GM12865 (cell line): ENCODE data around the gene FOXP1.

Experiments
- DNase-seq: peaks from one replicate; pipeline ENCODE4 v3.0.0; 2010; ENCODE audit warnings: low read depth
- H3K4me3 ChIP-seq: 2 replicates; pipeline ENCODE4 v1.5.1; 2011; ENCODE audit warnings: mild to moderate bottlenecking, low read depth, low read length, control low read depth
- TF ChIP-seq, protein P1 (sequence below): IDR thresholded peaks from 2 replicates; pipeline ENCODE4 v1.5.1; 2011; ENCODE audit warnings: low read length, control low read depth, low read depth, inconsistent platforms; ENCODE audit not compliant: insufficient read depth; ENCODE audit errors: missing control alignments

The FOXP1 gene

DNA sequence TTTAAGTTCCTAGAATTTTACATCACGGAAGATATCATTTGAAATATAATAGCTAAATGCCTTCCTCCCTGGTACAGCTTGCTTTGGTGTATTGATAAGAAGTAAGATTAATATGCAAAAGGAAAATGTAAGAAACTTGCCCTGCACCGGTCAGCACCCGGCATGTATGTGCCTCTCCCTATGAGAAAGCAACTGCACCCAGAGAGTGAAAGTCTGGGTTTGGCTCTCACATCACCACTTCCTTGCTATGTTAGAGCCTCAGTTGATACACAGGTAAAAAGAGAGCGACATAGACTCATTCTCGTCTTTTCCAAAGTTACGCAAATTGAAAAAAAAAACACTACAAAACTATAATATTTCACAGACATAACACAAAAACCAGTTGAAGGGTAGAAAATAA, 96.7 kb downstream of the FOXP1 start:
- TF ChIP-seq, protein P1, sequence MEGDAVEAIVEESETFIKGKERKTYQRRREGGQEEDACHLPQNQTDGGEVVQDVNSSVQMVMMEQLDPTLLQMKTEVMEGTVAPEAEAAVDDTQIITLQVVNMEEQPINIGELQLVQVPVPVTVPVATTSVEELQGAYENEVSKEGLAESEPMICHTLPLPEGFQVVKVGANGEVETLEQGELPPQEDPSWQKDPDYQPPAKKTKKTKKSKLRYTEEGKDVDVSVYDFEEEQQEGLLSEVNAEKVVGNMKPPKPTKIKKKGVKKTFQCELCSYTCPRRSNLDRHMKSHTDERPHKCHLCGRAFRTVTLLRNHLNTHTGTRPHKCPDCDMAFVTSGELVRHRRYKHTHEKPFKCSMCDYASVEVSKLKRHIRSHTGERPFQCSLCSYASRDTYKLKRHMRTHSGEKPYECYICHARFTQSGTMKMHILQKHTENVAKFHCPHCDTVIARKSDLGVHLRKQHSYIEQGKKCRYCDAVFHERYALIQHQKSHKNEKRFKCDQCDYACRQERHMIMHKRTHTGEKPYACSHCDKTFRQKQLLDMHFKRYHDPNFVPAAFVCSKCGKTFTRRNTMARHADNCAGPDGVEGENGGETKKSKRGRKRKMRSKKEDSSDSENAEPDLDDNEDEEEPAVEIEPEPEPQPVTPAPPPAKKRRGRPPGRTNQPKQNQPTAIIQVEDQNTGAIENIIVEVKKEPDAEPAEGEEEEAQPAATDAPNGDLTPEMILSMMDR = no peak
- H3K4me3 ChIP-seq = no peak overlapping the region
- DNase-seq = no peak

DNA sequence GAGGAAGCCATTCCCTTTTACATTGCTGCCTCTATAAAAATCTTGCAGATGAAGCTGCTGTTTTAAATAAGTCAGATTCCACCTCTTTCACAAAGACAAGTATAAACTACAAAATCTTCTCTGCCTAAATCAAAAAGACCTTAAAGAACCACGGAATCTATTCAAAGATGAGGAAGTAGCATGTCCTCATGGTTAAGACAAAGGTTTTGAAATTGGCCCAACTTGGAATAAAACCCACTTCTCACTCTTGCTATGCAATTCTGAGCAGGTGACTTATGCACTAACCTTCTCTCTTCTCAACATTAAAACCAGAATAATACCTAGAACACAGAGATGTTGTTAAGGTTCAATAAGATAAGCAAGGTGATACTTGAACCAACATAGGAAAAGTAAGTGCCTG, 97.6 kb downstream of the FOXP1 start:
- H3K4me3 ChIP-seq = no peak overlapping the region
- DNase-seq = no peak
- TF ChIP-seq, protein P1 = no peak

DNA sequence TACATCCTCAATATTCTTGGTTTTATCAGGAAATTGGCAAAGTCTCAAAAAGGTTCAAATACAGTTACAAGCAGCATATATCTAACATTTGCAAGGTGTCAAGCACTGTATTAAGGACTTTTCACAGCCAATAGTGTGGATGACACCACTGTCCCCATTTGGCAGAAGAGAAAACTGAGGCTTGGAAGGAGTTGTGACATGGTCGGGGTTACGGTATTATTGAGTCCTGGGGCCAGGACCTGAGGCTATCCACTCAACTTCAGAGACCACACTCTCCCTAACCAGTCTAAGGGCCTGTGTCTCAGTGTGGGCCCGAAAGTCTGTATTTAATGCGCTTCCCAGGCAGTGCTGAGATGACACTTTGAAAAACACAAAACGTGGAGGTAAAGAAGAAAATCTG, 99.1 kb downstream of the FOXP1 start:
- DNase-seq = no peak
- H3K4me3 ChIP-seq = no peak overlapping the region
- TF ChIP-seq, protein P1 = no peak

DNA sequence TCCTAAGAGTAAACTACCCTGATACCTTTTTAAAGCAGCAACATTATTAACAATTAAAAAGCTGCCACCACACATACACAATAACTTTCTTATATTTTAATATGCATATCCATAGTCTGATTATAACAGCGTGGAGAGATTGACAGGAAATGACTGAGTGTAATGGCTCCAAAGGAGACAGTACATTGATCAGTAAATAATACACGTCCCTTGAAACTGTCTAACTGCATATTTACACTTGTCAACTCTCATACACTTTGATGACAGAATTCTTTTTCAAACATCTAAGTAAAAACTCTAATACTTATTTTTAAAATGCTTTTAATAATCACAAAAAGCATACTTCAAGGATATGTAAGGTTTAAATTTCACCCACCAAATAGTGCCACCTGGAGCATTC, 99.5 kb downstream of the FOXP1 start:
- no peak overlapping the region for H3K4me3 ChIP-seq
- DNase-seq = no peak
- TF ChIP-seq, protein P1 = no peak

DNA sequence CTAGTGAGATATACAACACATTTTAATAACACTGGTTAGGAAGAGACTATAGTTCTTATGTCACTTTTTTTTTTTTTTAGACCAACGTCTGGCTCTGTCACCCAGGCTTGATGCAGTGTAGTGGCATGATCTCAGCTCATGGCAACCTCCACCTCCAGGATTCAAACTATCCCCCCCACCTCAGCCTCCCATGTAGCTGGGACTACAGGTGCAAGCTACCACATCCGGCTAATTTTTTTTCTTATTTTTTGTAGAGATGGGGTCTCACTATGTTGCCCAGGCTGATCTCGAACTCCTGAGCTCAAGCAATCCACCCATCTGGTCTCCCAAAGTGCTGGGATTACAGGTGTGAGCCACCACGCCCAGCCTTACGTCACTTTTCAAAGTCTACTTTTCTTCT, 100.8 kb downstream of the FOXP1 start:
- TF ChIP-seq, protein P1 = no peak
- no peak for DNase-seq
- H3K4me3 ChIP-seq = no peak overlapping the region

DNA sequence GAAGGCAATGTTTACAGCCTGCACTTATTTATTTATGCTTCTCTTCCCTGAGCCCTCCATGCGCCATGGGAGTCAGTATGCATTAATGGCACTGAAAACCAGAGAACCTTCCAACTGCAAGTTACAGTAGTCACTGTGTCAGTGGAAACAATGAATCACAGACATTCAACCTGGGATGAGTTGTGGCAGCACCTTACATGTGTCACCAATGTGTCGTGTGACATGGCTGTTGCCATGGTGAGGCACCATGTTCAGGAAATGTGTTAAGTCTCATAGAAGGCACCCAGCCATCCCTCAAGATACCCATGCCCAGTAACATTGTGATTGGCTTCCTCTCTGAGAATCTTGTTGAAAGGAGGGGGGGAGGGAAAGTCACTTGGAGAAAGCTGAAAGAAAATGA, 105.0 kb downstream of the FOXP1 start:
- no peak overlapping the region for H3K4me3 ChIP-seq
- TF ChIP-seq, protein P1 = no peak
- no peak for DNase-seq

- TF ChIP-seq, protein P1 = no peak
- no peak for DNase-seq
- no peak overlapping the region for H3K4me3 ChIP-seq
Observed at GRCh38 chr3:71476950-71477349, 106.6 kb downstream of the FOXP1 start.
